Esophagus muscularis mucosa (tissue), 4 donors: ENCODE results near the gene ASCL2. TPM values are rescaled to one million over a fixed set of nuclear protein-coding genes. Genes with fewer than 3 reads are reported as not detected.

ENCODE experiments used
- DNase-seq: peaks from one replicate; pipeline ENCODE4 v3.0.0-alpha.2; 2017; ENCODE audit errors: extremely low spot score
- H3K27ac ChIP-seq, 4 donors: fragments of 200-600 bp; sonication (generic); replicated peaks in 1 of 4; 1 replicate in 3 of 4; 2 replicates in 1 of 4; pipeline ENCODE4 v1.5.1; 2016 to 2019; ENCODE audit warnings: mild to moderate bottlenecking in 1 of 4
- H3K27me3 ChIP-seq, 4 donors: fragments of 200-600 bp; sonication (generic); one replicate each; pipeline versions ENCODE4 v1.5.1 to v1.6.0; 2016 to 2019
- H3K36me3 ChIP-seq, 4 donors: fragments of 200-600 bp; sonication (generic); one replicate each; pipeline ENCODE4 v1.5.1; 2016 to 2019
- H3K4me1 ChIP-seq, 4 donors: fragments of 200-600 bp; sonication (generic); one replicate each; pipeline ENCODE4 v1.5.1; 2016 to 2019
- H3K4me3 ChIP-seq, 4 donors: fragments of 200-600 bp; sonication (generic); 1 replicate in 2 of 4; 2 replicates in 2 of 4; pipeline ENCODE4 v1.5.1; 2016 to 2019; ENCODE audit warnings: mild to moderate bottlenecking in 4 of 4, moderate library complexity in 1 of 4
- H3K9me3 ChIP-seq, 4 donors: fragments of 200-600 bp; sonication (generic); 1 replicate in 3 of 4; 2 replicates in 1 of 4; pipeline ENCODE4 v1.5.1; 2016 to 2019
- CTCF ChIP-seq, 3 experiments: fragments of 200-600 bp in 2 of 3; fragments of 450-650 bp in 1 of 3; sonication (generic) in 2 of 3; IDR thresholded peaks; one replicate each; pipeline ENCODE4 v1.5.1; 2017 to 2019; ENCODE audit warnings: antibody characterized with exemption in 3 of 3, mild to moderate bottlenecking in 2 of 3, moderate library complexity in 1 of 3
- EP300 ChIP-seq: sonication (generic); formaldehyde crosslinking; IDR thresholded peaks from one replicate; pipeline ENCODE4 v1.6.1; 2017; ENCODE audit warnings: antibody characterized with exemption
- POLR2A ChIP-seq: fragments of 450-650 bp; IDR thresholded peaks from one replicate; pipeline ENCODE4 v1.6.1; 2017; ENCODE audit warnings: antibody characterized with exemption, moderate library complexity, mild to moderate bottlenecking, low read depth
- POLR2AphosphoS5 ChIP-seq, 2 donors: sonication (generic); formaldehyde crosslinking; IDR thresholded peaks; one replicate each; pipeline ENCODE4 v1.6.1; 2017; ENCODE audit warnings: antibody characterized with exemption in 2 of 2
- WGBS: methylation state at CpG from one replicate; pipeline ENCODE4 v1.1.5; 2018; 5-methylcytosine and 5-hydroxymethylcytosine counted together
- intact Hi-C: fragments of 100-400 bp; cut with DNase I; formaldehyde crosslinking; loops from one replicate; pipeline ENCODE4 v1.15.1; 2023
- total RNA-seq, 4 donors: library from RNA; depleted of rRNA; stranded (reverse); fragments of >200 nt; gene quantifications; one replicate each; pipeline versions ENCODE4 v1.1.0 to v1.2.1, GENCODE V29; 2016

Gene ASCL2
- total RNA-seq, 4 donors from 2014 or later = 0.32 to 0.83 (median 0.42) TPM; not detected in 1

- WGBS = 77% methylated on average over 8 of the region's 10 CpGs
- peak; percentile 57 for DNase-seq
- Histone ChIP-seq H3K4me3 (no peak overlapping the region), H3K27ac (no peak overlapping the region), H3K4me1 (peaks cover 19 to 30% (median 23%) of the 10 kb centered on the region in 4 donors), H3K36me3 (no peaks in the 10 kb centered on the region), H3K9me3 (no peaks in the 10 kb centered on the region), H3K27me3 (peaks cover 0 to 10% (median 0%) of the 10 kb centered on the region in 4 donors)
- intact Hi-C loops = loop anchor here (10.0 kb wide), 1 partner anchor 235 kb away; no protein-coding TSS in a partner anchor
- TF ChIP-seq CTCF (IDR thresholded peaks at IDR 0.05) (no peak), EP300 (no peak)
Observed at GRCh38 chr11:2299773-2300172, 29.4 kb upstream of the ASCL2 start.

- Histone ChIP-seq H3K9me3 (no peaks in the 10 kb centered on the region), H3K36me3 (no peaks in the 10 kb centered on the region), H3K27ac (no peak overlapping the region), H3K4me1 (peaks cover 14 to 23% (median 16%) of the 10 kb centered on the region in 4 donors), H3K4me3 (no peak overlapping the region), H3K27me3 (peaks cover 0 to 10% (median 0%) of the 10 kb centered on the region in 4 donors)
- TF ChIP-seq POLR2AphosphoS5 (IDR thresholded peaks at IDR 0.05) (no peak), POLR2A (no peak), CTCF (IDR thresholded peaks at IDR 0.05) (no peak), EP300 (no peak)
- WGBS = 93% methylated on average over 4 of the region's 18 CpGs
- intact Hi-C loops = no loop called here
- peak; percentile 78 for DNase-seq
Observed at GRCh38 chr11:2298795-2299761, 28.7 kb upstream of the ASCL2 start.

GRCh38 chr11:2298131-2298794 is 27.9 kb upstream of the ASCL2 start:
- intact Hi-C loops = no loop called here
- no peak overlapping the region for H3K4me3 ChIP-seq
- H3K36me3 ChIP-seq = no peaks in the 10 kb centered on the region
- no peaks in the 10 kb centered on the region for H3K9me3 ChIP-seq
- H3K4me1 ChIP-seq = peaks cover 7 to 15% (median 9%) of the 10 kb centered on the region in 4 donors
- DNase-seq = no peak
- H3K27ac ChIP-seq = no peak overlapping the region
- WGBS = 81% methylated on average over 6 of the region's 14 CpGs
- TF ChIP-seq CTCF (IDR thresholded peaks at IDR 0.05) (no peak), POLR2A (no peak), POLR2AphosphoS5 (IDR thresholded peaks at IDR 0.05) (no peak), EP300 (no peak)
- H3K27me3 ChIP-seq = peaks cover 0 to 10% (median 0%) of the 10 kb centered on the region in 4 donors

- WGBS = no CpG with 5 or more reads among the region's 1 CpG
- peaks cover under 1 to 12% (median 2%) of the 10 kb centered on the region in 4 donors for H3K4me1 ChIP-seq
- no peak for DNase-seq
Observed at GRCh38 chr11:2297623-2298030, 27.2 kb upstream of the ASCL2 start.

More at GRCh38 chr11:2297623-2298030, 27.2 kb upstream of the ASCL2 start:
- Histone ChIP-seq H3K4me3 (no peak overlapping the region), H3K36me3 (no peaks in the 10 kb centered on the region), H3K9me3 (no peaks in the 10 kb centered on the region), H3K27me3 (peaks cover 0 to 10% (median 0%) of the 10 kb centered on the region in 4 donors), H3K27ac (no peak overlapping the region)
- TF ChIP-seq POLR2A = no peak
- no peak for TF ChIP-seq EP300
- no peak for TF ChIP-seq CTCF (IDR thresholded peaks at IDR 0.05)
- no peak for TF ChIP-seq POLR2AphosphoS5 (IDR thresholded peaks at IDR 0.05)
- intact Hi-C loops = no loop called here
